Measurements from ENCODE around the gene PPP1R14C. TPM values are rescaled to one million over a fixed set of nuclear protein-coding genes. Genes with fewer than 3 reads are reported as not detected.

The PPP1R14C gene
- total RNA-seq, 1 donor from 2014 or later = not detected

- DNase-seq (ENCODE audit: low read depth) = no peak
Observed at GRCh38 chr6:150247803-150248202, 105.0 kb downstream of the PPP1R14C start.

GRCh38 chr6:150248300-150248699, 105.5 kb downstream of the PPP1R14C start:
- DNase-seq (ENCODE audit: low read depth) = no peak

- no peak for DNase-seq (ENCODE audit: low read depth)
Observed at GRCh38 chr6:150249261-150249660, 106.4 kb downstream of the PPP1R14C start.

GRCh38 chr6:150250826-150251225, 108.0 kb downstream of the PPP1R14C start:
- peak; percentile 20 for DNase-seq (ENCODE audit: low read depth)

- no peak for DNase-seq (ENCODE audit: low read depth)
Observed at GRCh38 chr6:150251566-150252186, 108.8 kb downstream of the PPP1R14C start.

- DNase-seq (ENCODE audit: low read depth) = no peak
Observed at GRCh38 chr6:150252714-150253444, 110.0 kb downstream of the PPP1R14C start.

- no peak for DNase-seq (ENCODE audit: low read depth)
Observed at GRCh38 chr6:150253489-150253888, 110.6 kb downstream of the PPP1R14C start.

GRCh38 chr6:150254770-150255169, 111.9 kb downstream of the PPP1R14C start:
- DNase-seq (ENCODE audit: low read depth) = peak; percentile 48

- DNase-seq (ENCODE audit: low read depth) = no peak
Observed at GRCh38 chr6:150255840-150256239, 113.0 kb downstream of the PPP1R14C start.

GRCh38 chr6:150256618-150257272, 113.9 kb downstream of the PPP1R14C start:
- DNase-seq (ENCODE audit: low read depth) = no peak

GRCh38 chr6:150258381-150258780, 115.5 kb downstream of the PPP1R14C start:
- DNase-seq (ENCODE audit: low read depth) = no peak

GRCh38 chr6:150260931-150261330, 118.1 kb downstream of the PPP1R14C start:
- DNase-seq (ENCODE audit: low read depth) = no peak

- DNase-seq (ENCODE audit: low read depth) = no peak
Observed at GRCh38 chr6:150261997-150262697, 119.3 kb downstream of the PPP1R14C start.

- no peak for DNase-seq (ENCODE audit: low read depth)
Observed at GRCh38 chr6:150263765-150264404, 121.0 kb downstream of the PPP1R14C start.

- DNase-seq (ENCODE audit: low read depth) = no peak
Observed at GRCh38 chr6:150266309-150266708, 123.5 kb downstream of the PPP1R14C start.

GRCh38 chr6:150266963-150267685, 124.3 kb downstream of the PPP1R14C start:
- no peak for DNase-seq (ENCODE audit: low read depth)

GRCh38 chr6:150267686-150268561, 125.1 kb downstream of the PPP1R14C start:
- peak; percentile 30 for DNase-seq (ENCODE audit: low read depth)

GRCh38 chr6:150269130-150269856, 126.4 kb downstream of the PPP1R14C start:
- no peak for DNase-seq (ENCODE audit: low read depth)

- no peak for DNase-seq (ENCODE audit: low read depth)
Observed at GRCh38 chr6:150269857-150270223, 127.0 kb downstream of the PPP1R14C start.

All from myocyte (in vitro differentiated cells).